Fibroblast of lung (primary cell): Measurements from ENCODE around the gene APP. TPM values are rescaled to one million over a fixed set of nuclear protein-coding genes. Genes with fewer than 3 reads are reported as not detected.

Experiments
- DNase-seq, 2 donors: peaks; one replicate each; pipeline versions ENCODE4 v3.0.0 to v3.0.0-alpha.2; 2010; ENCODE audit warnings: low read depth in 2 of 2
- H2AFZ ChIP-seq: 2 replicates; pipeline ENCODE4 v1.5.1; 2012; ENCODE audit warnings: low read length, control low read depth, inconsistent platforms
- H3K27ac ChIP-seq: 2 replicates; pipeline ENCODE4 v1.5.1; 2011; ENCODE audit warnings: low read length, control low read depth; ENCODE audit not compliant: insufficient read depth
- H3K27me3 ChIP-seq: 2 replicates; pipeline ENCODE4 v1.5.1; 2011; ENCODE audit warnings: mild to moderate bottlenecking, low read length; ENCODE audit not compliant: control insufficient read depth, insufficient read depth
- H3K36me3 ChIP-seq: 2 replicates; pipeline ENCODE4 v1.5.1; 2011; ENCODE audit warnings: low read length; ENCODE audit not compliant: control insufficient read depth, insufficient read depth
- H3K4me1 ChIP-seq: 2 replicates; pipeline ENCODE4 v1.5.1; 2011; ENCODE audit warnings: low read length; ENCODE audit not compliant: control insufficient read depth, insufficient read depth; ENCODE audit errors: extremely low read depth
- H3K4me2 ChIP-seq: 2 replicates; pipeline ENCODE4 v1.5.1; 2011; ENCODE audit warnings: low read length, control low read depth; ENCODE audit not compliant: insufficient read depth; ENCODE audit errors: extremely low read depth
- H3K4me3 ChIP-seq, 4 experiments: fragments of 200-600 bp in 1 of 4; sonication (generic) in 1 of 4; replicated peaks in 1 of 4; 2 replicates each; pipeline ENCODE4 v1.5.1; 2011 to 2016; ENCODE audit warnings: low read length in 4 of 4, low read depth in 3 of 4, mild to moderate bottlenecking in 3 of 4, control low read depth in 2 of 4, inconsistent platforms in 1 of 4, mixed read lengths in 1 of 4; ENCODE audit not compliant: insufficient read depth in 1 of 4; ENCODE audit errors: control extremely low read depth in 1 of 4
- H3K79me2 ChIP-seq: 2 replicates; pipeline ENCODE4 v1.5.1; 2012; ENCODE audit warnings: mild to moderate bottlenecking, low read length, inconsistent platforms; ENCODE audit not compliant: control insufficient read depth, insufficient read depth
- H3K9ac ChIP-seq: 2 replicates; pipeline ENCODE4 v1.5.1; 2011; ENCODE audit warnings: mild to moderate bottlenecking, low read length, control low read depth; ENCODE audit not compliant: insufficient read depth
- H3K9me3 ChIP-seq: 2 replicates; pipeline ENCODE4 v1.5.1; 2012; ENCODE audit warnings: low read depth, low read length; ENCODE audit not compliant: control insufficient read depth, insufficient read depth
- H4K20me1 ChIP-seq: 2 replicates; pipeline ENCODE4 v1.5.1; 2011; ENCODE audit warnings: low read length; ENCODE audit not compliant: control insufficient read depth, insufficient read depth; ENCODE audit errors: extremely low read depth
- CTCF ChIP-seq, 2 donors: IDR thresholded peaks in 1 of 2; conservative IDR thresholded peaks in 1 of 2; 1 replicate in 1 of 2; 2 replicates in 1 of 2; pipeline ENCODE4 v1.5.1; 2011 to 2012; ENCODE audit warnings: low read length in 2 of 2, control low read depth in 1 of 2, inconsistent platforms in 1 of 2, low read depth in 1 of 2, mild to moderate bottlenecking in 1 of 2
- EZH2 ChIP-seq: IDR thresholded peaks from 2 replicates; pipeline ENCODE4 v1.5.1; 2012; ENCODE audit warnings: low read length, control low read depth, mild to moderate bottlenecking; ENCODE audit errors: missing control alignments
- polyA plus RNA-seq, 2 donors: library from polyadenylated mRNA; depleted of rRNA in 1 of 2; stranded (reverse) in 1 of 2; unstranded in 1 of 2; fragments of >200 nt; gene quantifications; 2 replicates each; pipeline ENCODE4 v1.2.1, GENCODE V29; 2011 to 2012; ENCODE audit warnings: missing spikeins in 1 of 2
- total RNA-seq: library from RNA; depleted of rRNA; stranded (reverse); fragments of >200 nt; gene quantifications from 2 replicates; pipeline ENCODE4 v1.2.1, GENCODE V29; 2014

Gene APP
- total and polyA plus RNA-seq, 2 donors (not counting 1 experiment from before 2014, with no cell fraction given), result 633 to 1,088 TPM

DNA sequence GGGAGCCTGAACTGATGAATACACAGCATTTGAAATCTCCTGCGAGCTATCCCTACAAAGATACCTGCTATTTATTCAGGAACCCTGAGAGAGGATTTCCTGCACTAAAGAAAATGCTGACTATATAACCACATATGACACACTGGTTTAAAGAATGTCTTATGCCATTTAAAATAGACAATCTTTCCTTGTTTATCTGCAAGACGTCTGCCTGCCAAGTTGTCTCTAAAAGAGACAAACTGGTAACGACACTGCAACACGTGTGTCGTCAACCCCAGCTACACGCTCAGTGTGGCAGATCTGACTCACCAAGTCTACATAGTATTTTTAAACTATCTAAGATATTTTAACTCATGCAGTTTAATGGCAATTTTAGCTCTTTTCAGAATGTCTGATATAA, 42.7 kb downstream of the APP start:
- Histone ChIP-seq H3K4me1 (peaks cover 9% of the 10 kb centered on the region), H3K4me2 (peak overlapping the region; percentile 51), H3K79me2 (peaks cover 45% of the 10 kb centered on the region), H3K9me3 (no peaks in the 10 kb centered on the region), H4K20me1 (no peaks in the 10 kb centered on the region), H2AFZ (no peak overlapping the region), H3K36me3 (no peaks in the 10 kb centered on the region), H3K27ac (no peak overlapping the region), H3K4me3 (no peak overlapping the region), H3K9ac (no peak overlapping the region), H3K27me3 (no peaks in the 10 kb centered on the region)
- peak; percentile 54 to 70 for DNase-seq
- no peak for TF ChIP-seq EZH2
- no peak for TF ChIP-seq CTCF (conservative IDR thresholded peaks at IDR 0.05 in 1 of 2, IDR thresholded peaks at IDR 0.05 in 1 of 2; ENCODE audit: low read depth in 1 of 2, low read length in 2 of 2)

DNA sequence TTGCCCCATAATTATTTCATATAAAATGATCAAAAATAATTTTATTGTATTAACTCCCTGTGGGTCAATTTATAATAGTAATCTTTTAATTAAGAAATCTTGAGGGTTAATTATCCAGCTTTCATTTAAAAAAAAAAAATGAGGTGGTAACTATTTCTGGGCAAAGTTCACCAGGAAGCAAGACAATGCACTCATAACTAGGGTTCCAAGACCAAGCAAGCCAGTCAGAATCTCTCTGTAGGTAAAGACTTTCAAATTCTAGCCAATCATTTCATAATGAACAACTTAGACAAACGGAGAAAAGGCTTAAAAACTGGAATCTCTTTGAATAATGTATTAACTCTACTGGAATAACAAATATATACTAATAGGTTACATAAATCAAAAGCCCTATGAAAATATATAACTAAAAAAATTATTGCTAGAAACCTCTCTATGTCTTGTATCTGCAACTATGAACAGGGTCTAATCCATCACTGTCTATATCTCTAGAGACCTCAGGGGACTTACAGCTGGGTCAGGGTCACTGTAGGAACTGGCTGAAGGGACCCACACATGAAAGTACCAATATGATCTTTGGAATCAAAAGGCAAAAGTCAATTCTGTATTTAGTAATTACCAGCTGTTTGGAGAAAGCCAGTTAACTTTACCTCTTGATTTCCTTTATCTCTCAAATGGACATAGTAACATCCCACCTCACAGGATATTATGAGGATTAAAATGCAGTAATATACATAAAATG, 43.3 kb downstream of the APP start:
- Histone ChIP-seq H3K4me1 (peaks cover 9% of the 10 kb centered on the region), H3K4me2 (no peak overlapping the region), H3K9me3 (no peaks in the 10 kb centered on the region), H3K4me3 (no peak overlapping the region), H2AFZ (no peak overlapping the region), H3K27me3 (no peaks in the 10 kb centered on the region), H4K20me1 (no peaks in the 10 kb centered on the region), H3K79me2 (peaks cover 41% of the 10 kb centered on the region), H3K9ac (no peak overlapping the region), H3K27ac (no peak overlapping the region), H3K36me3 (no peaks in the 10 kb centered on the region)
- TF ChIP-seq EZH2, result no peak
- TF ChIP-seq CTCF (conservative IDR thresholded peaks at IDR 0.05 in 1 of 2, IDR thresholded peaks at IDR 0.05 in 1 of 2; ENCODE audit: low read depth in 1 of 2, low read length in 2 of 2), result no peak
- DNase-seq, result no peak

GRCh38 chr21:26126168-26126553, 44.4 kb downstream of the APP start:
- Histone ChIP-seq H3K9me3 (no peaks in the 10 kb centered on the region), H3K4me1 (peaks cover 9% of the 10 kb centered on the region), H4K20me1 (no peaks in the 10 kb centered on the region), H3K9ac (no peak overlapping the region), H3K27ac (no peak overlapping the region), H3K79me2 (peaks cover 42% of the 10 kb centered on the region), H3K4me3 (no peak overlapping the region), H2AFZ (no peak overlapping the region), H3K4me2 (no peak overlapping the region), H3K27me3 (no peaks in the 10 kb centered on the region), H3K36me3 (no peaks in the 10 kb centered on the region)
- DNase-seq, result no peak
- TF ChIP-seq EZH2 (no peak), CTCF (conservative IDR thresholded peaks at IDR 0.05 in 1 of 2, IDR thresholded peaks at IDR 0.05 in 1 of 2; ENCODE audit: low read depth in 1 of 2, low read length in 2 of 2) (no peak)
